ENCODE measurements around the gene NUDT22. TPM values are rescaled to one million over a fixed set of nuclear protein-coding genes. Genes with fewer than 3 reads are reported as not detected.

NUDT22 gene
- total RNA-seq, 1 donor from 2014 or later, result 40.7 TPM

DNA sequence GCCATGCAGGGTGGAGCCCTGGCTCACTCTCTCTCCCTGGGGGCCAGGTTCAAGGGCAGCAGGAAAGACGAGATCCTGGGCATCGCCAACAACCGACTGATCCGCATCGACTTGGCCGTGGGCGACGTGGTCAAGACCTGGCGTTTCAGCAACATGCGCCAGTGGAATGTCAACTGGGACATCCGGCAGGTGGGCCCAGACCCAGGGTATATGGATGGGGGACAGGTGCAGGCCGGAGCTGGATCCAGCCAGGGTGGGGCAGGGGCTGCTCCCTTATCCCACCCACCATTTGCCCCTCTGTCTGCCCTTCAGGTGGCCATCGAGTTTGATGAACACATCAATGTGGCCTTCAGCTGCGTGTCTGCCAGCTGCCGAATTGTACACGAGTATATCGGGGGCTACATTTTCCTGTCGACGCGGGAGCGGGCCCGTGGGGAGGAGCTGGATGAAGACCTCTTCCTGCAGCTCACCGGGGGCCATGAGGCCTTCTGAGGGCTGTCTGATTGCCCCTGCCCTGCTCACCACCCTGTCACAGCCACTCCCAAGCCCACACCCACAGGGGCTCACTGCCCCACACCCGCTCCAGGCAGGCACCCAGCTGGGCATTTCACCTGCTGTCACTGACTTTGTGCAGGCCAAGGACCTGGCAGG lies 2.9 kb upstream of the NUDT22 start:
- Histone ChIP-seq H3K9me3 (ENCODE audit: insufficient read depth, low read depth, low read length) (no peaks in the 10 kb centered on the region), H2AFZ (ENCODE audit: low read depth, low read length) (no peak overlapping the region), H3K79me2 (ENCODE audit: insufficient read depth, low read length) (peaks cover 25% of the 10 kb centered on the region), H3K27me3 (ENCODE audit: insufficient read depth, low read length) (no peaks in the 10 kb centered on the region), H3K4me1 (ENCODE audit: insufficient read depth, low read length) (peaks cover 26% of the 10 kb centered on the region), H4K20me1 (ENCODE audit: insufficient read depth, low read length) (peaks cover 3% of the 10 kb centered on the region), H3K27ac (ENCODE audit: low read depth, low read length) (no peak overlapping the region), H3K4me3 (ENCODE audit: insufficient read depth, low read depth, low read length) (no peak overlapping the region), H3K9ac (ENCODE audit: low read length) (no peak overlapping the region), H3K36me3 (ENCODE audit: insufficient read depth, low read length) (no peaks in the 10 kb centered on the region), H3K4me2 (ENCODE audit: low read length) (no peak overlapping the region)
- no peak overlapping the region for H3K4me3 Mint-ChIP-seq (ENCODE audit: unreplicated experiment)
- peaks cover 4% of the 10 kb centered on the region for H3K36me3 Mint-ChIP-seq (ENCODE audit: low read depth, unreplicated experiment)
- H3K9me3 Mint-ChIP-seq (ENCODE audit: unreplicated experiment), result no peaks in the 10 kb centered on the region
- no peaks in the 10 kb centered on the region for H3K27me3 Mint-ChIP-seq (ENCODE audit: low read depth, unreplicated experiment)
- DNase-seq (ENCODE audit: low read depth) (no peak), FAIRE-seq (no peak)
- H3K4me1 Mint-ChIP-seq (ENCODE audit: low read depth, unreplicated experiment), result peaks cover 12% of the 10 kb centered on the region
- H3K27ac Mint-ChIP-seq (ENCODE audit: unreplicated experiment), result no peak overlapping the region
- no peak for TF ChIP-seq EZH2 (IDR thresholded peaks at IDR 0.05; ENCODE audit: insufficient read depth, low read length)

DNA sequence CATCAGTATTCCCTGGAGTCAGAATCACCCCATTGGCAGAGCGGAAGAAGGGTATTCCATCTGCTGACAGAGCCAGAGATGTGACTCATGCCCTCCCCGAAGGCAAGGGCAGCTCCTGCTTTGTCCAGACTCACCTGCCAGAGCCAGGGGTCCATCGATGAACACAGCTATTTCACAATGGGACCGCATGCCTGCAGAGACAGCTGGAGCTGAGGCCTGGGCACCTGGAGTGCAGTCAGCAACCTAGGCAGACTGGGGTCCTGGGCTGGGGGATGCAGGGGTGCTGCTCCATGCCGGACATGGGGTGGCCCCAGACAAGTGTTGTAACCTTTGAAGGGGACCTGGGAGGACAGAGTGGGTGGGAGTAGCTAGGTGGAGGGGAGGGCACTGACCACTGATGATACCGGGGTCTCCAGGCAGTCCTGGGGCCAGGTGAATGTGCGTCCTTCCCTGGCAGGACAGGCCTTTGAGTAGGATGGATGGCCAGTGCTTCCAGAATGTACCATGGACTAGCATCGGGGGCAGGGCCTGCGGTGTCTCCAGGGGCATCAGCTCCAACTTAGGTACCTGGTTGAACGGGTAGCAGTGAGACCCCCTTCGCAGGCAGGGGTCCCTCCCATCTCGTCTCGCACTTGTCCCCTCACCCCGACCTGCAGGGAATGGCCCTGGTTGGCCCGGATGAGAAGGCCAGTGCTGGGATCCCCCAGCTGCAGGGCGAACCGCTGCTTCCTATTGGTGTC lies 1.8 kb upstream of the NUDT22 start:
- Mint-ChIP-seq H3K4me1 (ENCODE audit: low read depth, unreplicated experiment) (peaks cover 12% of the 10 kb centered on the region), H3K9me3 (ENCODE audit: unreplicated experiment) (no peaks in the 10 kb centered on the region), H3K27me3 (ENCODE audit: low read depth, unreplicated experiment) (no peaks in the 10 kb centered on the region), H3K4me3 (ENCODE audit: unreplicated experiment) (peak overlapping the region; percentile 88), H3K36me3 (ENCODE audit: low read depth, unreplicated experiment) (peaks cover 2% of the 10 kb centered on the region), H3K27ac (ENCODE audit: unreplicated experiment) (no peak overlapping the region)
- Histone ChIP-seq H3K4me1 (ENCODE audit: insufficient read depth, low read length) (peaks cover 29% of the 10 kb centered on the region), H3K27me3 (ENCODE audit: insufficient read depth, low read length) (no peaks in the 10 kb centered on the region), H3K9ac (ENCODE audit: low read length) (no peak overlapping the region), H3K4me2 (ENCODE audit: low read length) (peak overlapping the region; percentile 6), H3K4me3 (ENCODE audit: insufficient read depth, low read depth, low read length) (no peak overlapping the region), H3K79me2 (ENCODE audit: insufficient read depth, low read length) (peaks cover 29% of the 10 kb centered on the region), H3K9me3 (ENCODE audit: insufficient read depth, low read depth, low read length) (no peaks in the 10 kb centered on the region), H3K36me3 (ENCODE audit: insufficient read depth, low read length) (no peaks in the 10 kb centered on the region), H2AFZ (ENCODE audit: low read depth, low read length) (no peak overlapping the region), H3K27ac (ENCODE audit: low read depth, low read length) (no peak overlapping the region), H4K20me1 (ENCODE audit: insufficient read depth, low read length) (peaks cover 3% of the 10 kb centered on the region)
- no peak for DNase-seq (ENCODE audit: low read depth)
- no peak for TF ChIP-seq EZH2 (IDR thresholded peaks at IDR 0.05; ENCODE audit: insufficient read depth, low read length)
- TF ChIP-seq, protein P1, sequence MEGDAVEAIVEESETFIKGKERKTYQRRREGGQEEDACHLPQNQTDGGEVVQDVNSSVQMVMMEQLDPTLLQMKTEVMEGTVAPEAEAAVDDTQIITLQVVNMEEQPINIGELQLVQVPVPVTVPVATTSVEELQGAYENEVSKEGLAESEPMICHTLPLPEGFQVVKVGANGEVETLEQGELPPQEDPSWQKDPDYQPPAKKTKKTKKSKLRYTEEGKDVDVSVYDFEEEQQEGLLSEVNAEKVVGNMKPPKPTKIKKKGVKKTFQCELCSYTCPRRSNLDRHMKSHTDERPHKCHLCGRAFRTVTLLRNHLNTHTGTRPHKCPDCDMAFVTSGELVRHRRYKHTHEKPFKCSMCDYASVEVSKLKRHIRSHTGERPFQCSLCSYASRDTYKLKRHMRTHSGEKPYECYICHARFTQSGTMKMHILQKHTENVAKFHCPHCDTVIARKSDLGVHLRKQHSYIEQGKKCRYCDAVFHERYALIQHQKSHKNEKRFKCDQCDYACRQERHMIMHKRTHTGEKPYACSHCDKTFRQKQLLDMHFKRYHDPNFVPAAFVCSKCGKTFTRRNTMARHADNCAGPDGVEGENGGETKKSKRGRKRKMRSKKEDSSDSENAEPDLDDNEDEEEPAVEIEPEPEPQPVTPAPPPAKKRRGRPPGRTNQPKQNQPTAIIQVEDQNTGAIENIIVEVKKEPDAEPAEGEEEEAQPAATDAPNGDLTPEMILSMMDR (IDR thresholded peaks at IDR 0.05; ENCODE audit: insufficient read depth, low read depth, low read length), result no peak
- FAIRE-seq, result no peak

DNA sequence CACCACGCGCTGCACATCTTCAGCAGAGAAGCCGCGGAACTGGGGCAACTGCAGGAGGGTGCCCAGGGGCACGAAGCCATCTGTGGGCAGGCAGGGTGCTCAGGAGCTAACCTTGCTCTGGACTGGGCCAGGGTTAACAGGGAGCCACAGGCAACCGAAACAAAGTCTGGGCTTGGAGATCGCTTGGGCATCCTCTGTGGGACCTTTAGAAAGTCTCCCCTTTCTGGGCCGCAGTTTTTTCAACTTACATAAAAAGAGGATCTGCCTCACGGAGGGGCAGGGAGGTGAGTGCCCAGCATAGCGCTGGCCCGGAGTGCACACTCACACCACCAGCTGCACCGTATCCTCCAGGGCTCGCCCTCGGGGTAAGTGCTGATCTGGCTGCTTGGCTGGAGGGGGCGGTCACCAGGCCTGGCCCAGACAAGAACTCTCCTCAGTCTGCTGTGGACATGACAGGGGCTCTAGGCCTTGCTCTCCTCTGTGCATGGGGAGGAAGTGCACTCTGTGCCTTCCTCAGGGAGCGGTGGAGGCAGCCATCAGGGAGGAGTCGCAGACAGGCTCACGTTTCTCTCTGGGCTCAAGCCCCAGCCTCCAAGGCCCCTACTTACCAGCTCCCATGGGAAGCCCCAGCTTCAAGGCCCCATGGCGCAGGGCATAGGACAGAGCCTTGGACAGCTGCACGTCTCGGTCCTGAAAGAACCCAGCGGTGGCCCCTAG lies 1.0 kb upstream of the NUDT22 start:
- peaks cover 29% of the 10 kb centered on the region for H3K79me2 ChIP-seq (ENCODE audit: insufficient read depth, low read length)
- H3K9me3 Mint-ChIP-seq (ENCODE audit: unreplicated experiment), result no peaks in the 10 kb centered on the region
- no peaks in the 10 kb centered on the region for H3K27me3 Mint-ChIP-seq (ENCODE audit: low read depth, unreplicated experiment)
- H3K27ac ChIP-seq (ENCODE audit: low read depth, low read length), result no peak overlapping the region
- peak overlapping the region; percentile 89 for H3K4me3 ChIP-seq (ENCODE audit: insufficient read depth, low read depth, low read length)
- no peaks in the 10 kb centered on the region for H3K27me3 ChIP-seq (ENCODE audit: insufficient read depth, low read length)
- FAIRE-seq (no peak), DNase-seq (ENCODE audit: low read depth) (no peak)
- peaks cover 32% of the 10 kb centered on the region for H3K4me1 ChIP-seq (ENCODE audit: insufficient read depth, low read length)
- no peaks in the 10 kb centered on the region for H3K9me3 ChIP-seq (ENCODE audit: insufficient read depth, low read depth, low read length)
- peak overlapping the region; percentile 99 for H3K4me2 ChIP-seq (ENCODE audit: low read length)
- H3K4me1 Mint-ChIP-seq (ENCODE audit: low read depth, unreplicated experiment), result peaks cover 12% of the 10 kb centered on the region
- H3K36me3 ChIP-seq (ENCODE audit: insufficient read depth, low read length), result no peaks in the 10 kb centered on the region
- H4K20me1 ChIP-seq (ENCODE audit: insufficient read depth, low read length), result peaks cover 3% of the 10 kb centered on the region
- H3K36me3 Mint-ChIP-seq (ENCODE audit: low read depth, unreplicated experiment), result peaks cover 2% of the 10 kb centered on the region
- H3K9ac ChIP-seq (ENCODE audit: low read length), result peak overlapping the region; percentile 85
- no peak overlapping the region for H3K27ac Mint-ChIP-seq (ENCODE audit: unreplicated experiment)
- TF ChIP-seq, protein P1 (IDR thresholded peaks at IDR 0.05; ENCODE audit: insufficient read depth, low read depth, low read length), result no peak
- TF ChIP-seq EZH2 (IDR thresholded peaks at IDR 0.05; ENCODE audit: insufficient read depth, low read length), result no peak
- H3K4me3 Mint-ChIP-seq (ENCODE audit: unreplicated experiment), result peak overlapping the region; percentile 88
- H2AFZ ChIP-seq (ENCODE audit: low read depth, low read length), result no peak overlapping the region
